ENCODE measurements around the gene GJA1.

DNA sequence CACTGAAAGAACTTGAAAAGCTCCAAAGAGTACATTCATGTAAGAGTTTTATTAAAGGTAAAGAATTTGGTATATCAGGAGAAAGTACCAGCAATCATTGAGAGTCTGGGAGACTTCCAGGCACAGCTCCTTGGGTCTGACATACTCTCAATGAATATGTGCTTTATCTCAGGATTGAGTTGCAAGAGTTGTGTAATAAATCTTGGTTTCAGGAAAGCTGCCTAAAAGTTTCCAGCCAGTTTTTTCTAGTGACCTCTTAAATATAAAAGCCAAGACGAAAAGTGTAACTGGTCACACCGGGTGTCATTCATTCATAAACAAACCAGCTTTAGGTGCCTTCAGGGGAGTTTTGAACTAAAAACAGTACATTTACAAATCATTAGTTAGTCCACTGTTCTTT is 21.6 kb upstream of the GJA1 start:
- TF ChIP-seq, protein P1, sequence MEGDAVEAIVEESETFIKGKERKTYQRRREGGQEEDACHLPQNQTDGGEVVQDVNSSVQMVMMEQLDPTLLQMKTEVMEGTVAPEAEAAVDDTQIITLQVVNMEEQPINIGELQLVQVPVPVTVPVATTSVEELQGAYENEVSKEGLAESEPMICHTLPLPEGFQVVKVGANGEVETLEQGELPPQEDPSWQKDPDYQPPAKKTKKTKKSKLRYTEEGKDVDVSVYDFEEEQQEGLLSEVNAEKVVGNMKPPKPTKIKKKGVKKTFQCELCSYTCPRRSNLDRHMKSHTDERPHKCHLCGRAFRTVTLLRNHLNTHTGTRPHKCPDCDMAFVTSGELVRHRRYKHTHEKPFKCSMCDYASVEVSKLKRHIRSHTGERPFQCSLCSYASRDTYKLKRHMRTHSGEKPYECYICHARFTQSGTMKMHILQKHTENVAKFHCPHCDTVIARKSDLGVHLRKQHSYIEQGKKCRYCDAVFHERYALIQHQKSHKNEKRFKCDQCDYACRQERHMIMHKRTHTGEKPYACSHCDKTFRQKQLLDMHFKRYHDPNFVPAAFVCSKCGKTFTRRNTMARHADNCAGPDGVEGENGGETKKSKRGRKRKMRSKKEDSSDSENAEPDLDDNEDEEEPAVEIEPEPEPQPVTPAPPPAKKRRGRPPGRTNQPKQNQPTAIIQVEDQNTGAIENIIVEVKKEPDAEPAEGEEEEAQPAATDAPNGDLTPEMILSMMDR (IDR thresholded peaks at IDR 0.05): no peak
- TF ChIP-seq POLR2A (IDR thresholded peaks at IDR 0.05): no peak

All from adrenal gland (tissue), 5 donors.